H1 (cell line): ENCODE results near the gene COMMD1. TPM values are rescaled to one million over a fixed set of nuclear protein-coding genes. Genes with fewer than 3 reads are reported as not detected.

Source experiments
- RAD21 ChIP-seq, 2 experiments: IDR thresholded peaks in 1 of 2; conservative IDR thresholded peaks in 1 of 2; 2 replicates each; pipeline ENCODE4 v1.6.1; 2011; ENCODE audit warnings: low read depth in 2 of 2, low read length in 2 of 2, improper control_type of control experiment in 1 of 2, inconsistent platforms in 1 of 2, mild to moderate bottlenecking in 1 of 2, moderate library complexity in 1 of 2
- polyA plus RNA-seq, 7 experiments: library from polyadenylated mRNA; depleted of rRNA in 3 of 7; stranded (reverse) in 5 of 7; unstranded in 2 of 7; fragments of >200 nt in 5 of 7; fragments of 200-250 nt in 2 of 7; gene quantifications; 1 replicate in 5 of 7; 2 replicates in 1 of 7; 4 replicates in 1 of 7; pipeline versions ENCODE4 v1.2.1 to v1.2.3, GENCODE V29; 2011 to 2013; ENCODE audit warnings: missing spikeins in 2 of 7, mixed read lengths in 2 of 7
- total RNA-seq: library from RNA; stranded (reverse); fragmentation: NEBNext Ultra II Directional; extraction: Animal tissue kit (Norgen Biotek cat#: 25700); gene quantifications from 2 replicates; pipeline ENCODE4 v1.2.1, GENCODE V29; 2021

COMMD1 gene
- total and polyA plus RNA-seq, 2 of the 8 experiments (the other 6 are each of a cell fraction or from before 2014, with no cell fraction given), result 23.5 to 28.3 TPM

- TF ChIP-seq RAD21 (IDR thresholded peaks at IDR 0.05 in 1 of 2, conservative IDR thresholded peaks at IDR 0.05 in 1 of 2; ENCODE audit: low read depth in 2 of 2, low read length in 2 of 2), result peak; percentile 63 to 74
- TF ChIP-seq, all 59 proteins: peak for 2
Observed at GRCh38 chr2:62000538-62000937, 95.1 kb downstream of the COMMD1 start (continued).
